Measurements from ENCODE around the gene NDFIP2.

DNA sequence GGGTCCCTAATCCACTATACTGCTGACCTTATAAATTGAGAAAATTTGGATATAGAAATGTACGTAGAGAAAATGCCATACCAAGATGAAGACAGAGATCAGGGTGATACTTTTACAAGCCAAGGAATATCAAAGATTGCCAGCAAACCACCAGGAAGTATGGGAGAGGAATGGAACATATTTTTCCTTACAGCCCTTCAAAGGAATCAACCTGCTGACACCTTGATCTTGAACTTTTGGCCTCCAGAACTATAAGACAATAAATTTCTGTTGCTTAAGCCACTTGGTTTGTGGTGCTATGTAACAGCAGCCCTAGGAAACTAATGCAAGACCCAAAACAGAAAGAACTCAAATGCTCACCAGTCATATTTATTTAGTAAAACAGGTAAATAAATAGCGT lies 10.3 kb upstream of the NDFIP2 start:
- no peak for TF ChIP-seq POLR2A (IDR thresholded peaks at IDR 0.05)
- TF ChIP-seq, protein P1, sequence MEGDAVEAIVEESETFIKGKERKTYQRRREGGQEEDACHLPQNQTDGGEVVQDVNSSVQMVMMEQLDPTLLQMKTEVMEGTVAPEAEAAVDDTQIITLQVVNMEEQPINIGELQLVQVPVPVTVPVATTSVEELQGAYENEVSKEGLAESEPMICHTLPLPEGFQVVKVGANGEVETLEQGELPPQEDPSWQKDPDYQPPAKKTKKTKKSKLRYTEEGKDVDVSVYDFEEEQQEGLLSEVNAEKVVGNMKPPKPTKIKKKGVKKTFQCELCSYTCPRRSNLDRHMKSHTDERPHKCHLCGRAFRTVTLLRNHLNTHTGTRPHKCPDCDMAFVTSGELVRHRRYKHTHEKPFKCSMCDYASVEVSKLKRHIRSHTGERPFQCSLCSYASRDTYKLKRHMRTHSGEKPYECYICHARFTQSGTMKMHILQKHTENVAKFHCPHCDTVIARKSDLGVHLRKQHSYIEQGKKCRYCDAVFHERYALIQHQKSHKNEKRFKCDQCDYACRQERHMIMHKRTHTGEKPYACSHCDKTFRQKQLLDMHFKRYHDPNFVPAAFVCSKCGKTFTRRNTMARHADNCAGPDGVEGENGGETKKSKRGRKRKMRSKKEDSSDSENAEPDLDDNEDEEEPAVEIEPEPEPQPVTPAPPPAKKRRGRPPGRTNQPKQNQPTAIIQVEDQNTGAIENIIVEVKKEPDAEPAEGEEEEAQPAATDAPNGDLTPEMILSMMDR (IDR thresholded peaks at IDR 0.05) = no peak
